Stimulated activated CD8-positive, alpha-beta memory T cell treated with anti-CD3 and anti-CD28 coated beads, Interleukin-15, amount 100 ng/mL, for 4 hours (primary cell): ENCODE measurements around the gene FMOD.

ENCODE experiments used
- DNase-seq, 2 donors: peaks; one replicate each; pipeline ENCODE4 v3.0.0-alpha.2; 2020; ENCODE audit warnings: low read depth in 2 of 2

FMOD gene

DNA sequence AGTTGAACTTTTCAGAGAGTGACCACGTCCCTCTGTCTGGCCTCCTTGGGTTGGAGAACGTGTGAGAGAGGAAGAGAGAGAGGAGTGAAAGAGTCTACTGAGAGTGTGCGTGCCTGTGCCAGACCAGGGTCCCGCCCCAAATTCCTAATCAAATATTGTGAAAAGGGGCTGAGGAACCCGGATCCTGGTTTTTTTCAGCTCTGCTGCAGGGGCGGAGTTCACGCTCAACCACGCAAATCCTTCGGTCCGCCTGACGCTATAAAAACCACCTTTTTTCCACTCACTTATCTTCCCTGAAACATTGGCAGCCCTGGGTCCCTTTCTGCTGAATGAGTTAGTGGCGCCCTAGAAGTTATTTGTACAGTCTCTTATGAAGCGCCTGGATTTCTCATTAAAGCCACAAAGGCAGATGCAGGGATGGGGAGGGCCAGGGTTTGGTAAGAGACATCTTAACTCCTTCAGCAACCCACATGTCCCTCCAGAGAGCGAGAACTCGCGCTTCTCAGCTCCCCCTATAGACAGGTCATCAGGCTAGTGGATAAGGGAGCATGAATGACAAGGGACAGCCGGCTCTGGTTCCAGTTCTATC lies at the start of gene FMOD:
FMOD (minus strand) TSS at position 86 of the 589 bp plus-strand sequence. CDS start 2,852 bp downstream, outside the sequence.
- DNase-seq, result no peak

- no peak for DNase-seq
Measured at GRCh38 chr1:203396595-203397194, 45.8 kb upstream of the FMOD start.

DNA sequence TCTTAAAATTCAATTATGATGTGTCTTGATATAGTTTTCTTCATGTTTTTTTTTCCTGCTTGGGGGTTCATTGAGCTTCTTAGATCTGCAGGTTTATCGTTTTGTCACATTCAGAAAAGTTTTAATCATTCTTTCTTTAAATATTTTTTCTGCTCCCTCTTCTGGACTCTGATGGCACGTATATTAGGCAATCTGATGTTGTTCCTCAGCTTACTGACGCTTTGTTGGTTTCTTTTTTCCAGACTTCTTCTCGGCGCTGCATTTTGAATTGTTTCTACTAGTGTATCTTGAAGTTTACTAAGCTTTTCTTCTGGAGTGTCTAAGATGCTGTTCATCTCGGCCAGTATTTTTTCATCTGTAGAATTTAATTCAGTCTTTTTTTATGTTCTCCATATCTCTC lies 44.8 kb upstream of the FMOD start:
- no peak for DNase-seq

DNA sequence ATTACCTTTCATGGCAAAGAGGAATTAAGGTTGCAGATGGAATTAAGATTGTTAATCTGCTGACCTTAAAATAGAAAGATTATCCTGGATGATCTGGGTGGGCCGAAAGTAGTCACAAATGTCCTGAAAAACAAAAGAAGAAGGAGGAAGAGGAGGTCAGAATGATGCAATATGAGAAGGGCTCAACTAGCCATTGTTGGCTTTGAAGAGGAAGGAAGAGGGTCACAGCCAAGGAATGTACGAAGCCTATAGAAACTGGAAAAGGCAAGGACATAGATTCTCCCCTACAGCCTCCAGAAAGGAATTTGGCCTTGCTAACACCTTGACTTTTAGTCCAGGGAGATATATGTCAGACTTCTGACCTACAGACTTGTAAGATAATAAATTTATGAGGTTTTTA lies 39.4 kb upstream of the FMOD start:
- DNase-seq, result no peak

GRCh38 chr1:203388683-203389082 lies 37.8 kb upstream of the FMOD start:
- DNase-seq, result no peak

GRCh38 chr1:203382026-203382425 lies 31.1 kb upstream of the FMOD start:
- DNase-seq, result no peak

DNA sequence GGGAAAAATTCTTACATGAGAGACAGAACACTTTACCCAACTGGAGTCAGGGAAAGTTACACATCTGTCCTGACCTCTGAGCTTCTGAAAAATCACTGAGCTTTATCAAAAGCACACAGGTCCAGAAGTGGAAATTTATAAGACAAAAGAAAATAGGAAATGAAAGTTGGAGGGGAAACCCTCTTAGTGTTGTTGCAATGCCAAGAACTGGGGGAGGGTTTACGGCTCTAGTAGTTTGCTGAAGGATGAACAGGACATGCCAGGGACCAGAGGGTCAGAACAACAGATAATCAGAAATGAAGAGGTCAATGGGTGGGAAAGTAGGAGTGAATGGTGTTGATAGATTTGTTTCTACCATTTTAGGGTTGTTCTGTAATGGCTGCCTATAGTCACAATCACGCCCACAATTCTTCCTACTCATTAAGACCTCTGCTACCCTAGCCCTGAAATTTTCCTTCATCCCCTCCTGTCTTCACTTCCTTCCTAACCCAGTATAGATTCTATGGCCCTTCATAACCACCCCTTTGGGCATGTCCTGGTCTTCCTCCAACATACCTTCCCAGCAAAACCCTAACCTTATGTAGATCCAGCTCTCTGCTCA lies 30.3 kb upstream of the FMOD start:
- no peak for DNase-seq

- no peak for DNase-seq
Measured at GRCh38 chr1:203380420-203381150, 29.7 kb upstream of the FMOD start.

DNA sequence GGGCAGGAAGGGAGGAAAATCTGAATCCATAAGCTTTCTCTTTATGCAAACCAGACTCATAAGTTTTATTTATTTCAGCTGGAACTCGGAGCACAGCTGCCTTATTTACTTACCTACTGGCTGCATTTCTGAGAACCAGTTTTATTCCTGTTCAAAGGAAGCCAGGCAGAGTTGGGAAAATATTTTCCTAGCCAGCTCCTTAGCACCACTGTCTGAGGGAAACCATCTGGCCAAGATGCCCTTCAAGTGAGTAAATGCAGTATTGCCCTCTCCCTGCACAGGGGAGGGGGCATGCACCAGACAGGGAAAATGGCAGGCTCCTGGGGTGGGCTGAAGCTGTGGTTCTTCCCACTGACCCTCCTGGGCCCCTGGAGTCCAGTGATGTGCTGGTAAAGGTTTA lies 28.9 kb upstream of the FMOD start:
- DNase-seq, result no peak

DNA sequence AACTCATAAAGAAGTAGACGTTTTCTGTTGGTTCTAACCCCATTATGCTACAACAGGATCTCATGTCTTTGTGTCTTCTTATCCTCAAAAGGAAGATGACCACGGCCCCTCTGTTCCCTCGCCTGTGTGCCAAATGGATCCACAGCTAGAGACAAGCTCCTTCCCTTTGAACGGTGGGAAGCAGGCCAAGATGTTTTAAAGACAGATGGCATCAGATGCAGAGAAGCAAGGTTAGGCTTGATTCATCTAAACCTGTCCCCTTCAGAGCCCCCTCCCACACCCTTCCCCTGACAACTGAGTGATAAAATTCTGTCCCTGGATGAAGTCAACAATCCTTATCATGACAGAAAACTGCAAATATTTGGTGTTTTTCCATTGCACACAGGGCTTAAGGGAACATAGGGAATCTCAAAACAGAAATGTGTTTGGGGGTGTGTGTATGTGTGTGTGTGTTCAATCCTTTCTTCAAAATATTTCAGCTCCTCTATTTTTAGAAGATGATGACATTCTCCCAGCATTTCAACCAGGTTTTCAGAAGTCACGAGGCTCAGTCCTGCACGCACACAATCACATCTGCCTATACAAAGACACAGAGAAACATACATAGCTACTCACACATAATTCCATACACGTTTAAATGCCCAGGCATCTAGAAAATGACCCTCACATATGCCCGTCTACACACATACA lies 27.8 kb upstream of the FMOD start:
- no peak for DNase-seq

GRCh38 chr1:203373991-203374390 lies 23.1 kb upstream of the FMOD start:
- DNase-seq, result no peak

GRCh38 chr1:203373002-203373401 lies 22.1 kb upstream of the FMOD start:
- no peak for DNase-seq

- DNase-seq, result no peak
Measured at GRCh38 chr1:203371288-203371687, 20.4 kb upstream of the FMOD start.

GRCh38 chr1:203369666-203370065 lies 18.7 kb upstream of the FMOD start:
- DNase-seq, result no peak

DNA sequence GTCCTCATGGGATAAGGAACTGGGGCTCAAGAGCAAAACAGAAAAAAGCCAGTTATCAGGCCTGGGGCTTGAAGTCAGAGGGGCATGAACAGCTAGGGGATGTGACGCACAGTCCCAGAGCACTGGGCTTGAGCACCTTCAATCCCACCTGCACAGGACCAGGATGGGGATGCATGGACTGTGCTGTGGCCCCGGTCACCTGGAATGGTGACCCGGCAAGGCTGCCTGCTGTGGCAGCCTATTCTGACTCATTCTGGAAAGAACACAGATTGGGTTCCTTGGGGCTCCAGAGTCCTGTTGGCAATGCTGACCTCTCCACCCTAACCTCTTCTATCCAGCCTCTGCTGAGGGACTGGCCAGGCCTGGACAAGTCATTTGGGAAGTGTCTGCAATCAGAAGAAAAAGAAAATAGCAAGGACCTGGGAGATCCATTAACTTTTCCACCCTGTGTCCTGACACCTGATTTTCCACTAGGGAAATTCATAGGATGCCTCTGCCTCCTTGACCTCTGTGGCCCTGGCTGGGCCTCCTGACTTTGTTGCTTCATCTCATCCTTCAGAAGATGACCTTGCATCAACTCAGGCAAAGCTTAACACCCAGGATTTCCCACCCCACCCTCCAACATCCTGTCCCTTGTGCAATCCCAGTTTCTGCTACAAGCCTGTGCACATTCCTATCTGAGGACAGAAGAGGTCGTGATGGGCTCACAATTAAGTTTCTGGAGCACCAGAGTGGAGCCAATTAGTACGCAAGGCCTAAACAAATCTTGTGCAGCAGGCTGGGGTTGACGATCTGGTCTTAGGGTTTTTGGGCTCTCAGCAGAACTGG lies 17.9 kb upstream of the FMOD start:
- no peak for DNase-seq

- no peak for DNase-seq
Measured at GRCh38 chr1:203367057-203367456, 16.1 kb upstream of the FMOD start.

DNA sequence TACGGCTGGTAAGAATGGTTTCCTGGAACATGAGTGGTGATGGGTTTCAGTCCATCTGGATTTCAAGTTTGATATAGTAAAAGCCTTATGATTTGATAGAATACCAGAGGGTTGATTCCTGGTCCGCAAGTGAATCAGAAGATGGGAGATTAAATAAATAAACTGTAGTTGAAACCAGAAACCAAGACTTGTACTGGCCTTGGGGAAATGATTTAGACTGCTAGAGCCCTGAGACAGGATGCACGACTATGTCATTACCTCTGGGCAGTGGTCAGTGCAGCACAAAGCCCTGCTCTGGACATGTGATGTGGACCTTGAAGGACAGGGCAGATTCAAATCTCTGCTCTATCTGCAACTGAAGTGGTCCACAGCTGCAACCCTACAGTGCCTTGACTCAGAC lies 15.6 kb upstream of the FMOD start:
- DNase-seq, result no peak

GRCh38 chr1:203364806-203365205 lies 13.9 kb upstream of the FMOD start:
- no peak for DNase-seq

GRCh38 chr1:203364094-203364801 lies 13.3 kb upstream of the FMOD start:
- no peak for DNase-seq

DNA sequence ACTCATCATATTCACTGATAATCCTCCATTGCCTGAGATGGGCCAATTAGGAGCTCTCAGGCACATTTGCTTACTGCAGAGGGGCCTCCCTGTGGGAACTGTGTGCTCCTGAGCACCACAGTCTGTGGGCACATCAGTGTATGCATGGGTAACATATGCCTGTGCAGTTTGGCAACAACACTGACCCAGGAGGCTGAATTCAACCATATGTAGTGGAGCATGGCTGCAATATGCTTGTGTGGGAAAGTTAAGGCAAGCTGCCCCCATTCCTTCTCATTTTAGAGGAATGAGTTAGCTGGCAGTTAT lies 11.8 kb upstream of the FMOD start:
- no peak for DNase-seq
